NCI-H2107 (cell line): ENCODE results near the gene WDR4.
"Not testable (repeated sequence)": the region's sequence is repeated elsewhere in the genome, so short reads cannot be mapped to it uniquely, and the experiment has no call there.

ENCODE experiments used
- DNase-seq: peaks from one replicate; lab custom pipeline; 2025; lab: John Stamatoyannopoulos, UW

WDR4 gene

GRCh38 chr21:42839271-42840231 lies 39.8 kb downstream of the WDR4 start:
- no peak for DNase-seq

- DNase-seq: not testable (repeated sequence)
These were observed 41.1 kb downstream of the WDR4 start for GRCh38 chr21:42838212-42838690.

- no peak for DNase-seq
These were observed 41.7 kb downstream of the WDR4 start for GRCh38 chr21:42837421-42838211.

GRCh38 chr21:42836767-42837301 lies 42.5 kb downstream of the WDR4 start:
- DNase-seq: no peak

- no peak for DNase-seq
These were observed 43.0 kb downstream of the WDR4 start for GRCh38 chr21:42836402-42836666.

- DNase-seq: no peak
These were observed 43.5 kb downstream of the WDR4 start for GRCh38 chr21:42835611-42836401.

- no peak for DNase-seq
These were observed 44.1 kb downstream of the WDR4 start for GRCh38 chr21:42835211-42835610.

- DNase-seq: no peak
These were observed 44.6 kb downstream of the WDR4 start for GRCh38 chr21:42834726-42835191.

- no peak for DNase-seq
These were observed 45.2 kb downstream of the WDR4 start for GRCh38 chr21:42833859-42834725.

- peak; percentile 30 for DNase-seq
These were observed 45.9 kb downstream of the WDR4 start for GRCh38 chr21:42833439-42833815.

- not testable (repeated sequence) for DNase-seq
These were observed 47.1 kb downstream of the WDR4 start for GRCh38 chr21:42832321-42832630.

GRCh38 chr21:42830456-42831455 lies 48.6 kb downstream of the WDR4 start:
- DNase-seq: no peak

GRCh38 chr21:42829954-42830353 lies 49.4 kb downstream of the WDR4 start:
- no peak for DNase-seq

GRCh38 chr21:42829417-42829816 lies 49.9 kb downstream of the WDR4 start:
- DNase-seq: no peak

- DNase-seq: no peak
These were observed 51.8 kb downstream of the WDR4 start for GRCh38 chr21:42827588-42827987.

- DNase-seq: no peak
These were observed 58.5 kb downstream of the WDR4 start for GRCh38 chr21:42820616-42821465.

GRCh38 chr21:42819861-42820615 lies 59.3 kb downstream of the WDR4 start:
- DNase-seq: no peak

- DNase-seq: no peak
These were observed 61.0 kb downstream of the WDR4 start for GRCh38 chr21:42818328-42818749.
